GM10266 (cell line): Measurements from ENCODE around the gene CABS1.

Experiments used
- DNase-seq: peaks from one replicate; pipeline ENCODE4 v3.0.0; 2012; ENCODE audit errors: extremely low spot score
- TF ChIP-seq, protein P1 (sequence below): IDR thresholded peaks from 2 replicates; pipeline ENCODE4 v1.5.1; 2012; ENCODE audit warnings: mild to moderate bottlenecking, low read depth; ENCODE audit not compliant: control insufficient read depth, insufficient read depth; ENCODE audit errors: missing control alignments

CABS1 gene

DNA sequence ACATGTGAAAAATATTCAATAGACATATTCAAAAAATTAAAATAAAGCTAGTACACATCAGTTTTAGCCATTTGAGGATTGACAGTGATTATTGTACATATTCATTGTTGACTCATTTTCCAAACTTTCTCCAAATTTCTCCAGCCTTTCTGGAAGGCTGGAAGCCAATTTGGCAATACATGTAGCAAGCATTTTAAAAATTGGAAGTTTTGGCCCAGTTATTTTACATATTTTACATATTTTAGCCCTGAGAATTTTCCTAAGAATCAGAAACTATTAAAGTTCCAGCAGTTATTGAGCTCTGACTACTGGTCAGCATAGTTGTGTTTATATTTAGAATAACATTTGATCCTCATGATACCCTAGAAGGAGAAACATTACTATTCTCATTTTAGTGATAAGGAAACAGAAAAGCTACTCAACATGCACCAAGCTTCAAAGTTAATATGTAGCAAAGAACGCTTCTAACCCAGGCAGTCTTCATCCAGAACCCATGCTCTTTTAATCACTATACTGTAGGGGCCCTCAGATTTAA lies 3.2 kb downstream of the CABS1 start:
- TF ChIP-seq, protein P1, sequence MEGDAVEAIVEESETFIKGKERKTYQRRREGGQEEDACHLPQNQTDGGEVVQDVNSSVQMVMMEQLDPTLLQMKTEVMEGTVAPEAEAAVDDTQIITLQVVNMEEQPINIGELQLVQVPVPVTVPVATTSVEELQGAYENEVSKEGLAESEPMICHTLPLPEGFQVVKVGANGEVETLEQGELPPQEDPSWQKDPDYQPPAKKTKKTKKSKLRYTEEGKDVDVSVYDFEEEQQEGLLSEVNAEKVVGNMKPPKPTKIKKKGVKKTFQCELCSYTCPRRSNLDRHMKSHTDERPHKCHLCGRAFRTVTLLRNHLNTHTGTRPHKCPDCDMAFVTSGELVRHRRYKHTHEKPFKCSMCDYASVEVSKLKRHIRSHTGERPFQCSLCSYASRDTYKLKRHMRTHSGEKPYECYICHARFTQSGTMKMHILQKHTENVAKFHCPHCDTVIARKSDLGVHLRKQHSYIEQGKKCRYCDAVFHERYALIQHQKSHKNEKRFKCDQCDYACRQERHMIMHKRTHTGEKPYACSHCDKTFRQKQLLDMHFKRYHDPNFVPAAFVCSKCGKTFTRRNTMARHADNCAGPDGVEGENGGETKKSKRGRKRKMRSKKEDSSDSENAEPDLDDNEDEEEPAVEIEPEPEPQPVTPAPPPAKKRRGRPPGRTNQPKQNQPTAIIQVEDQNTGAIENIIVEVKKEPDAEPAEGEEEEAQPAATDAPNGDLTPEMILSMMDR = no peak

DNA sequence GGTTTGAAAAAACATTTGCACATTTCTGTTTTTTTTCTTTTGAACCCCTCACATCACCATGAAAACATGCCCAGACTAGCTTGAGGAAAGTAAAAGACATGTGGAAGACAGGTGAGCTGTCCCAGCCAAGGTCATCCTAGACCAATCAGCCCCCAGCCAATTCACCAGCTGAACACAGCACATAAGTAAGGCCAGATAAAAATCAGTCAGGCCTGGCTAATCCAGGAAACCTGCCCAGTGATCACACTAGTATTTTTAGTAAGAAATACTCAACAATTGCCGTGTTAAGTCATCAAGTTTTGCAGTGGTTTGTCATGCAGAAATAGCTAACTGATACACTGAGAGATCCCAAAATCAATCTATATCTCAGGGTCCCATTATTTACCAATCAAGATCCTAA lies 21.4 kb downstream of the CABS1 start:
- no peak for DNase-seq
- TF ChIP-seq, protein P1 = no peak

More for the DNA sequence above, 3.2 kb downstream of the CABS1 start:
- no peak for DNase-seq

DNA sequence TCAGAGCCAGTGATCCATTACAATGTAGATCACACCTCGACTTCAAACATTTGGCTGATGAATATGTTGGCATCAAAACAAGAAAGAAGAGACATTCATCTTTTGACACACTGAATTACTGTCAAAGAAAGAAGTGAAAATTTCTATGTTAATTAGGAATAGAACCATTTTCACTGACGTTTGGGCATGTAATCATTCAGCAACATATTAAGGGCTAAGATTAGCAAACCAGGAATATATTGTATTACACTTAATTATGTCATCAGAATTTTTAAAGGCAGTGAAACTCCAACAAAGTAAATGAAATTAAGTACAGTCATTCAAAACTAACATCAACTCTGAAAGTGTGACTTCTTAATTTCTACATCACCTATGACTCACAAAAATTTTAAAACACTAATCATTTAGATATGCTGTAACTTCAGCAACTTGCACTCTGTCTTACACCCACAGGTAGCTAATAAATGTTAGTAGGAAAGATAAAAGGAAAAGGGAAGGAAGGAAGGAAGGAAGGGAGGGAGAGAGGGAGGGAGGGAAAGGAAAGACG lies 24.4 kb downstream of the CABS1 start:
- TF ChIP-seq, protein P1 = no peak
- no peak for DNase-seq

DNA sequence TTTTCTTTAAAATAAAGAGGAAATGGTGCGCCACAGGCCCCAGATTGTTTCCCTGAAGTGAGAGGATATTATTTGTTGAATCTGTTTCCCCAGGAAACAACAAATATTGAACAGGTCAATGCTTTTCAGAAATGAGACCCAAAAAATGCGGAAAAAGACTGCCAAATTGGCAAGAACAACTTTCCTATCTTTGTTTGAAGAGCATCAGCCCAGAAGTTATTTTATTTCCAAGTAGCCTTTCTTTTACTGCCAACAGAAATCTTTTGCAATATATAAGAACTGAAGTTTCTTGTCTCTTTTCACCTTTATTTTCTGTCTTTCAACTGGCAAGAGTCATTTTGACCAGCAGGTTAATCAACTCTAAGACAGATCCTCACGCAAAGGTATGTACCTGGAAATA lies 25.7 kb downstream of the CABS1 start, which contains the start of gene SMR3A:
SMR3A (plus strand) TSS at position 301 of the 400 bp plus-strand sequence. CDS start 1,356 bp downstream, outside the sequence.
- TF ChIP-seq, protein P1 = no peak

DNA sequence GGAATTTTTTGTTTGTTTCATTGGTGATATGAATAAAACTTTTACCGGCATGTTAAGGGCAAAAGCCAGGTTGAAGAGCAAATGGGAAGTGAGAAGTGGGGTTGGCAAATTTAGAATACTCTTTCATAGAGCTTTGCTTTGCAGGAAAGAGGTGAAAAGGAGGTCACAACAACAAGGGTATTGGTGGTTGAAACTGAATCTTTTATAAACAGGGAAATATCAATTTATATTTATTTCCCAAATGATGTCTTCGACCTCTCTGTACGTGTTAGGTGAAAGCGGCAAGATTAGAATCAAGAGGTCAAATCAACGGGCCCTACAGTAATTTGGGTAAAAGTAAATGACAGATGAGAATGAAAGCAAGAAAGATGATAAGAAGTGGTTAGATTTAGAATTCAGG lies 29.2 kb downstream of the CABS1 start:
- TF ChIP-seq, protein P1 = no peak
- DNase-seq = no peak

More for the DNA sequence above, 25.7 kb downstream of the CABS1 start, which contains the start of gene SMR3A:
- DNase-seq = no peak

GRCh38 chr4:70365479-70365878 lies 30.7 kb downstream of the CABS1 start:
- TF ChIP-seq, protein P1 = no peak
- no peak for DNase-seq

GRCh38 chr4:70367813-70368212 lies 33.0 kb downstream of the CABS1 start:
- TF ChIP-seq, protein P1 = no peak

More at GRCh38 chr4:70367813-70368212, 33.0 kb downstream of the CABS1 start:
- DNase-seq = no peak
